GM12872 (cell line): Measurements from ENCODE around the gene NHSL2.

Experiments used
- TF ChIP-seq, protein P1 (sequence below): IDR thresholded peaks from 3 replicates; pipeline ENCODE4 v1.5.1; 2011; ENCODE audit warnings: low read depth, mild to moderate bottlenecking, low read length, moderate library complexity; ENCODE audit not compliant: insufficient read depth

NHSL2 gene

DNA sequence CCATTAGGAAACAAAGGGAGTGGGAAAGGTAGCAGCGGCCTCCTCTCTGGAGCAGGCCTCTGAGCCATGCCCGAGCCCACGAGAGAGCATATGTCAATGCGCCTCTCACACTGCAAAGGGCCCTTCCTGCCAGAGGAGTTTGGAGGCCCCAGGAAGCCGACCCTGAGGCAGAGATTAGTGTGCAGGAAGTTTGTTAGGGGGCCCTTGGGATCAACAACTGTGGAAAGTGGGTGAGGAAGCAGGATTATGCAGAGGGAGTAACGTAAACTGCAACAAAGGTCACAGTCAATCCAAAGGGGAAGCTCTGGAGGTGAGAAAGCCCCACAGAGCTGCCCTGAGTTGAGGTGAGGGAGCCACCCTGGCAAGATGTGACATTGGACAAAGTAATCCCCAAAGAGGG lies 203.7 kb downstream of the NHSL2 start:
- TF ChIP-seq, protein P1, sequence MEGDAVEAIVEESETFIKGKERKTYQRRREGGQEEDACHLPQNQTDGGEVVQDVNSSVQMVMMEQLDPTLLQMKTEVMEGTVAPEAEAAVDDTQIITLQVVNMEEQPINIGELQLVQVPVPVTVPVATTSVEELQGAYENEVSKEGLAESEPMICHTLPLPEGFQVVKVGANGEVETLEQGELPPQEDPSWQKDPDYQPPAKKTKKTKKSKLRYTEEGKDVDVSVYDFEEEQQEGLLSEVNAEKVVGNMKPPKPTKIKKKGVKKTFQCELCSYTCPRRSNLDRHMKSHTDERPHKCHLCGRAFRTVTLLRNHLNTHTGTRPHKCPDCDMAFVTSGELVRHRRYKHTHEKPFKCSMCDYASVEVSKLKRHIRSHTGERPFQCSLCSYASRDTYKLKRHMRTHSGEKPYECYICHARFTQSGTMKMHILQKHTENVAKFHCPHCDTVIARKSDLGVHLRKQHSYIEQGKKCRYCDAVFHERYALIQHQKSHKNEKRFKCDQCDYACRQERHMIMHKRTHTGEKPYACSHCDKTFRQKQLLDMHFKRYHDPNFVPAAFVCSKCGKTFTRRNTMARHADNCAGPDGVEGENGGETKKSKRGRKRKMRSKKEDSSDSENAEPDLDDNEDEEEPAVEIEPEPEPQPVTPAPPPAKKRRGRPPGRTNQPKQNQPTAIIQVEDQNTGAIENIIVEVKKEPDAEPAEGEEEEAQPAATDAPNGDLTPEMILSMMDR, result no peak

GRCh38 chrX:72114807-72115206 lies 204.2 kb downstream of the NHSL2 start:
- TF ChIP-seq, protein P1, result no peak

DNA sequence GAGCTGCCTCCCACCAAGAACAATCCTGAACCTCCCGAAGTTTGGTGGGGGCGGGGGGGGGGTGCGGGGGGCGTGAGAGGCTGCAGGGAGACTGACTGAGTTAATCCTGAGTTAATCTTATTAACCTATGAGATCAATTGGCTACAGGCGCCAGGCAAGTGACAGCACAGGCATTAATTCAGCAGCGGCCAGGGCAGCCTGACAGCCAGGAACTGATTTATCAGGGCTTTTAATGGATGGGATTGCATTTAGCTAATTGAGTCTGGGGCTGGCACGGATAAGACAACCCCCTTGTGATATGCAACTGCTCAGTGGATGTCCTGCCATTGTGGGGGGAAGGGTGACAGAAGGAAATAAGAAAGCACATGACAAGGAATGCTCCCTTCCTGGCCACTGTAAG lies 204.7 kb downstream of the NHSL2 start:
- TF ChIP-seq, protein P1, result no peak

- TF ChIP-seq, protein P1, result no peak
Observed at GRCh38 chrX:72117636-72118210, 207.1 kb downstream of the NHSL2 start.

GRCh38 chrX:72120837-72121236 lies 210.2 kb downstream of the NHSL2 start:
- TF ChIP-seq, protein P1, result no peak

DNA sequence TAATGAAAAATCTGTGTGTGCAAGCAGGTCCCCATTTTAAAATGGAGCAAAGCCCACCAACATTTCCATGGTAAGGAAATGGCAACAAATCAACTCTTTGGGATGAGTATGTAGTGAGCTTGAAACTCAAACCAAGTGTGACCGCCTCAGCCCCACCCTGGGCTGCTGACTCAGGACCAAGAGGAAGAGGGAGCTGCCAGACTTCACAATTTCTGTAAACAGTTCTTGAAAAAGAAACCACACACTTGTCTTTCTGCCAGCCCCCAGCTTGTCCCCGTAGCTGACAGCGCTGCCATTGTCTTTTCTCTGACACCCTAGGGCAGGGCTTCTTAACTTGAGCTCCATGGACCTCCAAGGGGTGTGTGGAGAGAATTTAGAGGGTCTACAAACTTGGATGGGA lies 210.7 kb downstream of the NHSL2 start:
- TF ChIP-seq, protein P1, result no peak

DNA sequence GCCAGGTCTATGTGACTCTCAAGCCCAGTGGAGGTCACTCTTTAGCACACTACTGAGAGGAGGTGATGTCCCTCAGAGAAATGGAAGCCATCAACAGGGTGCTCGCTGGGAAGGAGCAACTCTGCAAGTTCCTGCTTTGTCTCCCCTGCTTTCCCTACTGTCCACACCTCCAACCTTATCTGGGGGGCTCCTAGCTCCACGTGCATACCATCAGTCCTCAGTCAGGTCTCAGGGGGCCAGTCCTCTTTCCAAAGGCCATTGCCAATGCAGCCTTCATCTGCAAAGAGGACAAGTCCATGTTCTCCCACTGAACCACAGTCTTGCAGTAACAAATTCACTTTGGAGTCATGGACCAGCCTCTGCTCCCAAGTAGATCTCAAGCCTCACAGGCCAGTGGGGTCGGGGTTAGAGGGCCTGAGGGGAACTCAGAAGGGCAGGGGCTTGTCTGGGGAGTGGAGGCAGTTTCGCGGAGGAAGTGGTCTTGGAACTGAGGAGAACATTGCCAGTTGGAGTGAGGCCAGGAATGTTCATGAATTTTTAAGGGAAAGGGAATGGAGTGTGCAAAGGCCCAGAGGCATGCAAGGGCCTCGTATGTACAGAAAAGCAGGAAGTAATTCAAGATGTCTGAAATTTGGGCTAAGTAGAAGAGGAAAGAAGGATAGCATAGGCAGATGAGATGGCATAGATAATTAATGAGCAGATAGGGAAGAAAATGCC lies 212.1 kb downstream of the NHSL2 start:
- TF ChIP-seq, protein P1, result no peak
